HG03354 (cell line): ENCODE data around the gene GIGYF2.

Source experiments
- ATAC-seq: cut with Tn5 transposase; IDR thresholded peaks from one replicate; pipeline ENCODE4 v1.9.1; 2021; ENCODE audit warnings: mild to moderate bottlenecking; ENCODE audit not compliant: unreplicated experiment, poor library complexity, severe bottlenecking

GIGYF2 gene

DNA sequence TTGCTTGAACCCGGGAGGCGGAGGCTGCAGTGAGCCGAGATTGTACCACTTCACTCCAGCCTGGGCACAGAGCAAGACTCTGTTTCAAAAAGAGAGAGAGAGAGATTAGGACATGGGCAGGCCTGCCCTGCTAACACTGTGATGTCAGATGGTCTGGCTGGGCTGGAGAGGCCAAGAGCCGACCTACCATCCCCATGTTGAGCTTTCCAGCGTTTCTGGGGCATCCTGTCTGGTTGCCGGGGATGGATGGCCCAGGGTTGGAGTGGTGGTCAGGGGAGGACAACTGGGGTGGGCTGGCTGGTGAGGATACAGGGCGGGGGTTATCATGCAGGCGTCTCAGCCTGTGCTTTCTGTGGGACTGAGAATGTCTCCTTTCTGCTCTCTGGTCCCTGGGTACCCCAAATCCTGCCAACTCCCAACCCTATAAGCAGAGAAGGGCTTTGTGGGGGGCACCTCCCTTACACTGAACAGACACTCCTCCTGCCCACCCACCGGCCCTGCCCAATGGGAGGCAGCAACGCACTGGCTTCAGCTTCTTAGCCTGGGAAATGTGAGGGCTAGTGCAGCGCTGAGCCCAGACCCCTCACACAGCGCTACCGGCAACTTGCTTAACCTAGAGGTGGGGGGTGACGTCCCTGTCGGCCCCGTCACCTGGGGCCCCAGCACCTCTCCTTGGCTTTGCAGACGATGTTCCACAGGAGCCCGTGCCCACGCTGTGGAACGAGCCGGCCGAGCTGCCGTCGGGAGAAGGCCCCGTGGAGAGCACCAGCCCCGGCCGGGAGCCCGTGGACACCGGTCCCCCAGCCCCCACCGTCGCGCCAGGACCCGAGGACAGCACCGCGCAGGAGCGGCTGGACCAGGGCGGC is 178.4 kb downstream of the GIGYF2 start:
- ATAC-seq: no peak

- no peak for ATAC-seq
Observed at GRCh38 chr2:232876161-232876977, 179.2 kb downstream of the GIGYF2 start.

GRCh38 chr2:232876978-232877441 is 179.9 kb downstream of the GIGYF2 start:
- ATAC-seq: no peak

DNA sequence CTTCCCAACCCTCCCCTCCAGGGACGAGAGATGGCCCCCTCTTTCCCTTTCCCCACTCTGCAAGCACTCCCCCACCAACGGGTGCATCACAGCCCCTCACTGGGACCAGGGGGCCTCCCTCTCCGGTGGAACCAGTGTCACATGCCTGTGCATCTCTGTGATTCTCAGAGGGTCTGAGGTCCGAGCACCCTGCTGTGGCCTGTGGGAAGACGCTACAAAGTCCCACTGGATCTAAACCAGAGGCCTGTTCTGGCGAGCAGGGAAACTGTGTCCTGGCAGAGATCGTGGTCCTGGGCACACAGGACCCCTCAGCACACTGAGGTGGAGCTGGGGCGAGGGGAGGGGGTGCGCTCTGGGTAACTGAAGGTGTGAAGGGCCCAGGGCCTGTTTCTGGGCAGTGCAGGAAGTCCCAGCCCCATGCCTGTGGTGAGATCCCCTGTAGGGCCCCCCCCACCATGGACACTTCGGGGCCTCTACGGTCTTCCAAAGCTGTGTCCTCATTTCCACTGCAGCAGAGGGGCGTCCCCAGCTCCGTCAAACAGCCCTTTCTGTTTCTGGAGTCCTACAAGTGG is 180.9 kb downstream of the GIGYF2 start:
- ATAC-seq: no peak

- no peak for ATAC-seq
Observed at GRCh38 chr2:232878855-232879617, 181.9 kb downstream of the GIGYF2 start.

- ATAC-seq: no peak
Observed at GRCh38 chr2:232879618-232880494, 182.7 kb downstream of the GIGYF2 start.

GRCh38 chr2:232880764-232881351 is 183.7 kb downstream of the GIGYF2 start:
- no peak for ATAC-seq

DNA sequence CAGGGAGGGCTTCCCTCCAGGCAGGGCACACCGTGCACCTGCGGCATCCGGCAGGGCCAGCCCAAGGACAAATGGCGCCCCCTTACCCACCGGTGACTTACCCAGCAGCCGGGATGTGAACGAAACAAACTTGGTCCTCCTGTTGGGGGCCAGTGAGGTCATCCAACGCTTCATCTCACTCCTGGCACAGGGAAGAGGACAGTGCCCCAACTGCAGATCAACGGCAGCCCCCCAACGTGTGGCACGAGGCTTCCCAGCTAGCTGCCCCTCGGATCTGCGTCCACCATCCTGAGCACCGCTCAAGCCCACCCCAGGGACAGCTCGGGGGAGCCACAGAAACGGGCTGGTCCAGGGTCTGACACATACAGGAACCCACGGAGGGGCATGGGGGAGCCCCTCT is 185.0 kb downstream of the GIGYF2 start:
- no peak for ATAC-seq

GRCh38 chr2:232882505-232883115 is 185.5 kb downstream of the GIGYF2 start:
- no peak for ATAC-seq

- ATAC-seq: no peak
Observed at GRCh38 chr2:232883116-232883721, 186.1 kb downstream of the GIGYF2 start.

- no peak for ATAC-seq
Observed at GRCh38 chr2:232884001-232884421, 186.9 kb downstream of the GIGYF2 start.

GRCh38 chr2:232884549-232885263 is 187.6 kb downstream of the GIGYF2 start:
- no peak for ATAC-seq

GRCh38 chr2:232885264-232885961 is 188.3 kb downstream of the GIGYF2 start:
- no peak for ATAC-seq

GRCh38 chr2:232886176-232886575 is 189.0 kb downstream of the GIGYF2 start:
- ATAC-seq: no peak

GRCh38 chr2:232886632-232887031 is 189.5 kb downstream of the GIGYF2 start:
- ATAC-seq: no peak

GRCh38 chr2:232887171-232887850 is 190.2 kb downstream of the GIGYF2 start:
- no peak for ATAC-seq
